ENCODE measurements around the gene AP1S2.
A peak's percentile ranks its signal among the peaks of the same experiment; 100 is the strongest.
"Not testable (repeated sequence)": the region's sequence is repeated elsewhere in the genome, so short reads cannot be mapped to it uniquely, and the experiment has no call there.

The AP1S2 gene

DNA sequence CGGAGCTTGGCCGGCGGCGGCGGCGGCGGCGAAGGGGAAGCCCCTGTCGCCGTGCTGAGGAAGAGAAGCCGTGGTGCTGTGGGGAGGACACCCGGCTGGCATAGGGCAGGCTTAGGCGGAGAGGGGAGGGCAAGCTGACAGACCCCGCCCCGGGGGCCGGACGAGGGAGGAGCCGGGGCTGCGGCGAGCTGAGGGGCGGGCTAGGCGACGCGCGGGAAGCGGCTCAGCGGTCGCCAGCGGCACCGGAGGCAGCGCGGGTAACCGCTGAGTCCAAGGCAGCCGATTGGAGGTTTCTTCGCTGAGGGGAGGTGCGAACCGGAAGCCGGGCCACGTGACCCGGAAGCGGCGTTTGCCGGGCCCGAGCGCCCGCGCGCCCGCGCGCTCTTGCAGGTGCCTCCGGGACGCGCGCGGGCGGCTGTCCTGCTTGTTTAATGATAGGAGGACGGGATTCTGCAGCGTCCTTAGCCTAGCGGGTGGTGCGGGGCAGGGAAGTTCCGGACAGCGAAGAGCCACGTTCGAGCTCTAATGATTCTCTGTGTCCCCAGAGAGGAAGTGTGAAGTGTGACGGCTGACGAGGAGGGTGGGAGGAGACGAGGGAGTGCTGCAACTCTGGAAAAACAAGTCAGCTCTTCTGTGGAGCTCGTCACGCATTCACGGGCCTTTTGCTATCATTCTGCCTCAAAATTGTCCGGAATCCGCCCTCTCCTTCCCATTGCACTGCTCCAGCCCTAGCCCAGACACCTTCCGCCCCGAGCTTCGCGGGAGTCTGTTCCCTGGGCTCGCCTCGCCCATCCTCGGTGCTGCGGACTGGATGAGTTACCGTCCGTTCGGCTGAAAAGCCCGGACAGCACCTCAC lies at the start of gene AP1S2:
Gene AP1S2, minus strand, starts transcription at position 102 of the 856 bp plus-strand sequence. CDS start 2,289 bp downstream, outside the sequence.
- peak; percentile 95 for DNase-seq

- no peak for DNase-seq
Observed at GRCh38 chrX:15903186-15903681, 48.6 kb upstream of the AP1S2 start.

GRCh38 chrX:15895334-15895733 lies 40.7 kb upstream of the AP1S2 start:
- no peak for DNase-seq

DNA sequence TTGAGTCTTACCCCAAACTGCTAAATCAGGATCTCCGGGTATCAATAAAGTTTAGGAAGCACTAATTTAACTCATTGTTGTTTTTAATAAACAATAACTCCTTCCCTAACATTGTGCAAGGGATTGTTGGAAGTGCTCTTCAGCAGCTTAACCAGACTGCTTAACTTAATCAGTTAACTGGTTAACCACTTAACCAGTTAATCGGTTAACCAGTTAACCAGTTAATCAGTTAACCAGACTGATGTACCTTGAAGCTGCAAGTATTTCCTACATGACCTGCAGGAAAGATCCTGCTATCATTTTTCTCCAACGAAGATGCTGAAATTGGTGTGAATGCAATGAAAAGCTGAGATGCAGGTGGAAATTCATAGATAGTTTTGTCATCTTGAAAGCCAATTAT lies 40.1 kb upstream of the AP1S2 start:
- no peak for DNase-seq

- DNase-seq, result no peak
Observed at GRCh38 chrX:15890463-15890862, 35.9 kb upstream of the AP1S2 start.

DNA sequence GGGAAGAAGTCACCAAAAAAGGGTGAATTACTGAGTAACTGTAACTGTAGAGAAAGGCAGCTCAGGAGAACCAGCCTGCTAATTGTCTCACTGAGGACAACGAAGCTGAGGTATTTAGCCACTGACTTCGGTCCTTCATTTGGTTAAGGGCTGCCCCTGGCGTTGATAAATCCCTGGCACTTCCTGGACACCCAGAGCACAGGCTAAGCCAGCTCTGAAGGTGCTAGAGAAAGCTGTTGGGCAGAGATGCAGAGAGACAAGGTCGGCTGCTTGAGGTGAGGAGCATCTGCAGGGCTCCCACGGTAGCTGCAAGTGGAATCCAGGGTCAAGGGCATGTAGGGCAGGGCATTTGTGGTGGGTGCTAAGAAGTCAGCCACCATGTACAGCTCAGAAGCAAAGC lies 33.4 kb upstream of the AP1S2 start:
- DNase-seq, result no peak

GRCh38 chrX:15883540-15883863 lies 28.9 kb upstream of the AP1S2 start:
- DNase-seq, result no peak

DNA sequence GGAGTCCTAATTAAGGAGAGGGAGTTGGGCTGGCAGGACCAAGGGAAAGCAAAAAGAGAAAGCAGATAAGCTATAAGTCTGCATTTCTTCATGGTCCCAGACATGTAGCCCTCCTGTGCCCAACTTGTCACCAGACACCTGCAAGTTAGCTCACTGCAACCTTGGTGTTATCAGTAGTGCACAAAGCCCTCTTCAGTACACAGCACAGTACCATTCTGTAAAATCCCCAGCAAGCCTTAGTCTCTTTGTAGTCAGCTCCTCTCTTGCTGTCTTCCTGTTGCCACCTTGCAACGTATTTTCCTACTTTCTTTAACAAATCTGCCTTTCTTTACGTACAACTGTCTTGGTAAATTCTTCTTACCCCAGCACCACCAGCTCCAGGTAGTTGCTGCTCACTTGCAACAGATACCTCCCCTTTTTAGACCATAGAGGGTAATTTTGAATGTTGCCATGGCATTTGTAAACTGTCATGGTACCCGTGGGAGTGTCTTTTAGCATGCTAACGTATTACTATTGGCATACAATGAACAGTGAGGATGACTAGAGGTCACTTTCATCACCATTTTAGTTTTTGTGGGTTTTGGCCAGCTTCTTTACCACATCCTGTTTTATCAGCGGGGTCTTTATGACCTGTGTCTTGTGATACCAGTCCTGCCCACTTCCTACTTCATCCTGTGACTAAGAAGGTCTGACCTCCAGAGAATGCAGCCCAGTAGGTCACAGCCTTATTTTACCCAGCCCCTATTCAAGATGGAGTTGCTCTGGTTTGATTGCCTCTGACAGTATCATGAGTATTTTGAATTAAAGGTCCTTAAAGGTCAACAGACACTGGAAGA lies 28.3 kb upstream of the AP1S2 start:
- DNase-seq, result no peak

GRCh38 chrX:15881381-15881897 lies 26.8 kb upstream of the AP1S2 start:
- DNase-seq, result no peak

DNA sequence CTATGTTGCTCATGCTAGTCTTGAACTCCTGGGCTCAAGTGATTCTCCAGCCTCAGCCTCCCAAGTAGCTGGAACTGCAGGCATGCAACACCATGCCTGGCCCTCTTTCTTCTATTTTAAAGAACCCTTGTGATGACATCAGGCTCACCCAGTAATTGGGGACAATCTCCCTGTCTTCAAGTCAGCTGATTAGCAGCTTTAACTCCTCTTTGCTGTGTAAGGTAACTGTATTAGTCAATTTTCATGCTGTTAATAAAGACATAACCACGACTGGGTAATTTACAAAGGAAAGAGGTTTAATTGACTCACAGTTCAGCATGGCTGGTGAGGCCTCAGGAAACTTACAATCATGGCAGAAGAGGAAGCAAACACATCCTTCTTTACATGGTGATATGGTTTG lies 23.3 kb upstream of the AP1S2 start:
- DNase-seq, result not testable (repeated sequence)

- no peak for DNase-seq
Observed at GRCh38 chrX:15877380-15877779, 22.8 kb upstream of the AP1S2 start.

DNA sequence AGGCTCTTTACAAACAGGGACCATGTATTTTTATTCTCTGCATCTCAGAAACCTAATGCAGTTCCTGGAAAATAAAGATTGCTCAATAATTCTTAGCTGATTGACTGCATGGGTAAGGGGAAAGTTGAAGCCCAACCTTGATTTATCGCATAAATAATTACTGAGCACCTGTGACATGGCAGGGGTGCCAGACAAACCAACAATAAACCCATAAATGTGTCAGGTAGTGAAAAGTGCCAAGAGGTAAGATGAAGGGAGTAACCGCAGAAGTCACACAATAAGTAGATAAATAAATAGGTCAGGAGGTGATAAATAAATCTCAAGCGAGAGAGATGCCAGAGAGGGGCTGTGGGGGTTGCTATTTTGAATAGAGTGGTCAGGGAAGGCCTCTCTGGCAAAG lies 20.1 kb upstream of the AP1S2 start:
- DNase-seq, result no peak

DNA sequence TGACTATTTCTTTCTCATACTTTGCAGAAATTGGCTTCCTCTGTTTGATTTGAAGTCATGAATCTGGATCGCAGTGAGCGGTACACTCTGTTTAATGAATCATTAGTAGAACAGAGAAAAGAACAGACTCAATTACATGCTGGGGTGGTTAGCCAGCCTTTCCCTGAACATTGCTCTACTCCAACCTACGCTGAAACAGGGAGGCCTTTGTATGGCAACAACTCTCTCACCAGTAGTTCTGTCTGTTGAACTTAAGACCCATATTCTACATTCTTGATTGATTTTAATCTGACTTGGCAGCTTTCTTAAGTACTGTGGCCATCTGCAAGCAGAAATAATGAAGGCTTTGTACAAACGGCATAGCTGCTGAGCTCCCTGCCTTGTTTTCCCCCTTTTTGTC lies 19.0 kb upstream of the AP1S2 start:
- no peak for DNase-seq

- DNase-seq, result no peak
Observed at GRCh38 chrX:15870310-15870709, 15.7 kb upstream of the AP1S2 start.

- DNase-seq, result no peak
Observed at GRCh38 chrX:15869695-15870094, 15.1 kb upstream of the AP1S2 start.

- no peak for DNase-seq
Observed at GRCh38 chrX:15866147-15866546, 11.5 kb upstream of the AP1S2 start.

GRCh38 chrX:15864629-15865028 lies 10.0 kb upstream of the AP1S2 start:
- DNase-seq, result no peak

DNA sequence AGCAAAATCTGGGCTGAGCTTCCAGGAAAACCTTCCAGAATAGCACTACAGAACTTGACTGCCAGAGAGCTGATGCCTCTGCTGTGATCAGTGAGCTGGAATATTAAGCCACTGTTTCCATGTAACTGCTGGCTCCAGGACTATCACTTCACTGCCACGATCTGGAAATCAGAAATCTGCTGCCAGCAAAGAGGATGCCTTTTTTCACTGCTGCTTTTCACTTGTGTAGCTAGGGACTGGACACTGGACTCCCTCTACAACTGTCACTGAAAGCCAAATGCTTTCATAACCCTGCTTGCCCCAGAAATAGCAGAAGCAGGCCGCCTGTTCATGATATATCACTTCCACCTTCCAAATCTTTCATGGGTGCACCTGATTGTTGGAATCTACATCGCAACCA lies 9.4 kb upstream of the AP1S2 start:
- DNase-seq, result no peak

DNA sequence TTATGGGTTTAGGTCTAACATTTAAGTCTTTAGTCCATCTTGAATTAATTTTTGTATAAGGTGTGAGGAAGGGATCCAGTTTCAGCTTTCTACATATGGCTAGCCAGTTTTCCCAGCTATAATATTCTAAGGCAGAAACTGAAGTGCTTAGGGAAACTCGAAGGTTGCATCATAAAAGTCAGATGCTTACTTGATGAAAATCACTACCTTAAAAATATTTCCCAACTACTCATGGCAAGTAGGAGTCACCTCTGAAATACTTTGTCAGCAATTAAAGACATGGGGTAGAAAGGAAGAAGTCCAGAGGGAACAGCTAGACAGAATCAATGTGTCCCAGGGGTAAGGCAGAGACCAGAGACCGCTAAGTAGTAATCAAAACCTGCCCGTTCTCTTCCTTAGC lies 6.3 kb upstream of the AP1S2 start:
- no peak for DNase-seq

DNA sequence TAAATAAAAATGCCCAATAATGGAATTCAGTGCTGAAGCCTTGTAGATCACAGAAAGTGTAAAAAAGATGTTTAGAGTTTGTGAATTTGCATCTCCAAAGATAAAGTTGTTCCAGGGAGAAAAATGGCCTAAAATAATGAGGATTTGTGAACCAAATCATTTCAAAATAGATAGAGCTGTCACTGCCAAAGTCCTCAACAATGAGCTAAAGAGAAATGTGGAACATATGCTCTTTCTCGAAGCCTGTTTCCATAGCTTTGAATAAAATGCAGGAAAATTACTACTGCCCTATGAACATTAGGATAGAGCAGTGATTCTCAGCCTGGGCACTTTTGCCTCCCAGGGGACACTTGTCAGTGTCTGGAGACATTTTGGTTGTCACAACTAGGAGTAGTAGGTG lies 3.4 kb upstream of the AP1S2 start:
- no peak for DNase-seq

DNA sequence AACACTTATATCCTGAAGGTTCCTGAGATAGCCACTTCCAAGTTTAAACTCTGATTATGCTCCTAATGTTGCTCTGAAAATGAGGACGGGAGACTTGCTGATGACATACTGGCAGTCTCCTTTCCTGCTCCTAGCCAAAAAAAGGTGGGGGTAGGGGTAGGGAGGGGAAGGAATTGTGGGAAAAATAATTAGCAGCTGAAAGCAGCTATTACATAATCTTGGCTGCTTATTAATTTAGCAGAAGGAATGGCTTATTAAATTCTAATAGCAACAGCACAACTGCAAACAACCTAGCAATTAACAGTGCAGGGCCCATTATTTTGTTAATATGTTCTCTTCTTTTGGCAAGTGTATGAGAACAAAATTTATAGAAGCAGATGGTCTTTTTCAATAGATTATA lies 2.0 kb upstream of the AP1S2 start:
- no peak for DNase-seq

DNA sequence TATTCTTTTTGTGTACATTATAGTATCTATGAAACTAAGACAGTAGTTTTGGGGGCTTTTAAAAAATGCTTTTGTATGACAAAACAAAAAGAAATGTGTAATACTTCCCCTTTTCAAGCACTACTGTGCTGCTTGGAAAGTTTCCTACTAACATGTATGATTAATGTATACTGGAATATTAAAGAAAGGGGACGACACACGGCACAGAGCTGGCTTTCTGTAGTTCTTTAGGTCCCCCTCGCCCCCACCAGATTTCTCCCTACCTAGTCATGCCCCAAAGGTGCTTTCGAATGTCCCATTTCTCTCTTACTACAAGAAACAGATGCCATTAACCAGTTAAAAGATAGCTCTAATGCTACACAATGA lies 1.6 kb upstream of the AP1S2 start:
- DNase-seq, result no peak

GRCh38 chrX:15855568-15856221 lies 1.1 kb upstream of the AP1S2 start:
- no peak for DNase-seq
